ENCODE measurements around the gene INF2.

DNA sequence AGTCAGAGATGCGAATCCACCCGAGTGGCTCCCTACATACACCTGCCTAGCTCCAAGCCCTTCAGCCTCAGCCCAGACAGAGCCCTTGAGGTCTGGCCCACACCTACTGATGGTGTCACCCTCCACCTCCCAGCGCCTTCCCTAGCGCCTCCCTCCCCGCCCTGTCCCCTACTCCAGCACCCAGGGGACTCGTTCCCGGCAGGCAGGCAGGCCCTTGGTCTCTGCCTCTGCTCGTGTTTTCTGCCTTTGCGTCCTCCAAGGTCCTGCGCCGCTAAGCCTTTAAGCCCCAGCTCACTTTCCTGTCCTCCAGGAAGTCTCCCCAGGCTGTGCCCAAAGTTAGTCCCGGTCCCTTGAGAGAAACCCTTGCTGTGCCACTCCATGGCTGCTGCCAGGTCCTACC lies 12.7 kb downstream of the INF2 start:
- TF ChIP-seq CTCF (IDR thresholded peaks at IDR 0.05), result no peak
- no peak for TF ChIP-seq POLR2A (IDR thresholded peaks at IDR 0.05)
- TF ChIP-seq POLR2AphosphoS5 (IDR thresholded peaks at IDR 0.05), result no peak

Measured in prostate gland (tissue), 2 donors.